Stimulated activated CD4-positive, alpha-beta T cell treated with anti-CD3 and anti-CD28 coated beads, Interleukin-15, amount 100 ng/mL, for 24 hours (primary cell): Measurements from ENCODE around the gene PDGFB.

ENCODE experiments used
- DNase-seq: peaks from one replicate; pipeline ENCODE4 v3.0.0-alpha.2; 2020

Gene PDGFB

DNA sequence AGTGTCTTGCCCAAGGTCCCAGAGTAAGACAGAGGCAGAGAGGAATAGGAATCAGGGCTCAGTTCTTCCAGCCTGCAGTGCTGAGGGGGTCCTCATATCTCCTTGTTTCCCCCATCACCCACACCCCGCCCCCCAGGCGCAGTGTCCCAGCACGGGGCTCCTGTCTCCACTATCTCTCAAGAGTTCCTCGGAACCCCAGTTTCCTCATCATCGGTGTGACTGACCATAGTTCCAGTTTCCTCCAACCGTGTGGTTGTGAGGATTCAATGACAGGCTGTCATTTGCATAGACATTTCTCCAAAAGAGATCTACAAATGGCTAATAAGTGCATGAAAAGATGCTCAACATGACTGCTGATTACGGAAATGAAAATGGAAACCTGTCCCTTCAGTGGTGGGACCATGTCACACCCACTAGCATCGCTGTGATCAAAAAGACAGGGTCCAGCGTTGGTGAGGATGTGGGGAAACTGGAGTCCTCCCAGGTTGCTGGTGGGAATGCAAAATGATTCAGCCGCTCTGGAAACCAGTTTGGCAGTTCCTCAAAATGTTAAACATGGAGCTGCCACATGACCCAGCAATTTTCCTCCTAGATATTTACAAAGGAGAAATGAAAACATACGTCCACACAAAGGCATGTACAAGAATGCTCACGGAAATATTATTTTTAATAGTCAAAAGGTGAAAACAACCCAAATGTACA is 31.8 kb upstream of the PDGFB start:
- no peak for DNase-seq

DNA sequence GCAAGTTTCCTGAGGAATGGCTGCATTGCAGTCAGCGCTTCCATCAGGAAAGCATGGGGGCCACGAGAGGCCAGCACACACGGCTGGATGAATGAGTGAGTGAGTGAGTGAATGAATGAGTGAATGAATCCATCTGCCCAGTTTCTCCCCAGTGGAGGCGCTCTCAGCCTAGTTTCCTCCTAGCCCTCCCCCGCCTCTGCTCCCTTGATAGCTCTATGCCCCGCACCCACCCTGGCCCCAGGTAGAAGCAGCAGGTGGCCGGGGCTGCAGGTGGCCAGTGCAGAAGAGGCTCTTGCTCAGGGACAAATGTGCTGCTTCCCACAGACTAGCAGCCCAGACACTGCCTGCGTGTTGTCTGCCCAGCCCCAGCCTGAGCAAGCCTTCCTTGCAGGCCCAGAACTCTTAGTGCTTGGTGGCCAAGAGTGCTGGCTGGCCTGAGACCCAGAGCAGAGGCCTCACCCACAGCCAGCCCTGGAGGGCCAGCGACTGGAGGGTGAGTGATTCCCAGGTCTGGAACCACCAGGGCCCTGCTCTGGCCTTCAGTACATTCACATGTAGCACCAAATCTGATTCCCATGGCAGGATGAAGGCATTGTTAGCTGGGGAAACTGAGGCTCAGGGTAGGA is 31.1 kb upstream of the PDGFB start:
- no peak for DNase-seq

GRCh38 chr22:39273950-39274887 is 29.4 kb upstream of the PDGFB start:
- DNase-seq, result no peak

DNA sequence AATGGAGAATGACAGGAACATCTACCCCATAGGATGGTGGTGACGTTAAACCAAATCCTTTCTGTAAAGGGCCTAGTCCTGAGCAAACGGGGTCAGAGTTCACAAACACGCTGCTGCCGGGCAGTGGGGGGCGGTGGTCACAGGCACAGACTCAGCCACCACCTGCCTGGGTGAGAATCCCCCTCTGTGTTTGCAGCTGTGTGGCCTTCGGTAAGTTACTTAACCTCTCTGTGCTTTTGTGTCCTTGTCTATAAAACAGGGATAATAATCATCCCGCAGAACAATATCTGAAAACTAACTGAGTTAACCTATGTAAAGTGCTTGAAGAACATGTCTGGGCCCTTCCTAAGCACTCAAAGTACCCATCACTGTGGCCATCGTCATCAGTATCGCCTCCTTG is 26.0 kb upstream of the PDGFB start:
- DNase-seq, result no peak

GRCh38 chr22:39270280-39270679 is 25.5 kb upstream of the PDGFB start:
- no peak for DNase-seq

GRCh38 chr22:39269095-39269790 is 24.5 kb upstream of the PDGFB start:
- no peak for DNase-seq

GRCh38 chr22:39268645-39269044 is 23.9 kb upstream of the PDGFB start:
- DNase-seq, result no peak

DNA sequence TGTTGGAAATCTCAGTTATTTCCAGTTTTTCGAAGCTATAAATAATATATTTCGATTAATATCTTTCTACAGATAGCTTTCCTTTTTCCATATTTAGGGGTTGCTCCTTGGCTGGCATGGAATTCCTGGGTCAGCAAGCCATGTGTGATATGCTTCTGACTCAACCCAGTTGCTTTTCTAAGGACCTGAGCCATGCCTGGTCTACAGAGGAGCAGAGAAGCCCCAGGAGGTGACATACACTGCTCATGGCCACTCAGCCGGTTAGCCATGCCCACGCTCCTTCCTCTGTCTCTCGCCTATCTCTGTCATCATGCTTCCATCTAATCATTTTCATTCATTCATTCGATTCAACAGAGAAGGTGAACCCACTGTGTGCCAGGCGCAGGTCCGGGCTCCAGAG is 23.2 kb upstream of the PDGFB start:
- no peak for DNase-seq

DNA sequence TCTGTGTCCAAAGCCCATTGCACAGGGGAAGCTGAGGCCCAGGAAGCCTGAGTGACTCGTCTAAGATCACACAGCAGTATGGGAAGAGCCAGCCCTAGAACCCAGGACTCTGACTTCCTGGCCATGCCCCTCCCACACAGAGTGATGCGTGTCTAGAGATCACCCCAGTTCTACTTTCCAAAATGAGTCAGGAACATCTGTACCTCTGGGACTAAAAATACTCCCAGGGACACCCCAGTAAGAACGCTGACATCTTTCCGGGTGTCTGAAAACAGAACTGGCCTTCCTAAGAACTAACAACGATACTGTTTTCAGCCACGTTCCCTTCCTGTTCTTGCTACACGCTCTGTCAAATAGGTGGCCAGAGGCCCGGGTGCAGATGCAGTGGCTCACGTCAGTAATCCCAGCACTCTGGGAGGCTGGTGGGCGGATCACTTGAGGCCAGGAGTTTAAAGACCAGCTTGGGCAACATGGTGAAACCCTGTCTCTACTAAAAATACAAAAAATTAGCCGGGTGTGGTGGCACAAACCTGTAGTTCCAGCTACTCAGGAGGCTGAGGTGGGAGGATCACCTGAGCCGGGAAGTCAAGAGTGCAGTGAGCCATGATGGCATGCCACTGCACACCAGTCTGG is 21.7 kb upstream of the PDGFB start:
- peak; percentile 71 for DNase-seq

- DNase-seq, result no peak
Observed at GRCh38 chr22:39265143-39265886, 20.5 kb upstream of the PDGFB start.

GRCh38 chr22:39264349-39265038 is 19.7 kb upstream of the PDGFB start:
- DNase-seq, result no peak

- DNase-seq, result no peak
Observed at GRCh38 chr22:39263626-39264348, 19.0 kb upstream of the PDGFB start.

DNA sequence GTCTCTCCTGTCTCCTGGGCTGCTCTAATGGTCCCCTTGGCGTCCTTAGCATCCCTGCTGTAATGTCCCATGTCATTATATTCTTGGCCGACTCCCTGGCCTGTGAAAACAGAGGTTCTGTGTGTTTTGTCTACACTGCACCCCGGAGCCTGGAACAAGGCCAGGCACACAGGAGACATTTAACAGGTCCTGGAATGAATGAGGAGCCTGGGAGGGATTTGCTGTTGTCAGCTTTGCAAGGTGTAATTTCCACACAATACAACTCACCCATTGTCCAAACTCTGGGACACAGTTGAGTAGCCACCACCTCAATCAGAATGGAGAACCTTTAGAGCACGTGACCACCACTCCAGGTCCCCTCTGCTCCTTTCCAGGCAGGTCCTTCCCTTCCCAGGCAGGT is 14.9 kb upstream of the PDGFB start:
- no peak for DNase-seq

DNA sequence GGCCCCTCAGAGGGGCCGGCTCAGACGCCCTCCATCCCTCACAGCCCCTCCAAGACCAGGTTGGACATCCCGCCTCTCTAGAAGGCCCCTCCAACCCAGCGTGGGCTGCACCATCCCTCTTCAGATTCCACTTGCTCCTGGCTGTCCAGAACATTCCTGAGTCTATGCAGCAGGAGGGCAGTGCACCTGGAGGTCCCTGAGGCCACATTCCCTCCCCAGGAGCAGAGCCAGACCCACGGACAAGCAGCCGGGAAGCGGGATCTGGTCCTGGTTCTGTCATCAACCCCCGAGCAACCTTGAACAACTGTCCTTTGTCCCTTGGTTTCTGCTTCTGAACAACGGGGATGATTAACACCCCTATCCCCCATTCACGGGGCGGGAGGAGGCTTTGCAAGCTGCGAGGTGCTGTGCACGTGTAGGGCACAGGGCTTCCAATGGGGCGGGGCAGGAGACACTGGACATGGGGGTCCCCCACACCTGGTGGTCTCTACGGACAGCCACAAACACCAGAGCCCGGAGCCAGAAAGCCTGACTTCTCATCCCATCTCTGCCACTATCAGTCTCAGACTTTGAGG is 13.2 kb upstream of the PDGFB start:
- DNase-seq, result no peak

GRCh38 chr22:39256979-39257378 is 12.2 kb upstream of the PDGFB start:
- DNase-seq, result no peak

- DNase-seq, result no peak
Observed at GRCh38 chr22:39256186-39256552, 11.4 kb upstream of the PDGFB start.

- DNase-seq, result no peak
Observed at GRCh38 chr22:39255449-39256185, 10.8 kb upstream of the PDGFB start.

GRCh38 chr22:39254789-39255298 is 10.1 kb upstream of the PDGFB start:
- DNase-seq, result peak; percentile 53

DNA sequence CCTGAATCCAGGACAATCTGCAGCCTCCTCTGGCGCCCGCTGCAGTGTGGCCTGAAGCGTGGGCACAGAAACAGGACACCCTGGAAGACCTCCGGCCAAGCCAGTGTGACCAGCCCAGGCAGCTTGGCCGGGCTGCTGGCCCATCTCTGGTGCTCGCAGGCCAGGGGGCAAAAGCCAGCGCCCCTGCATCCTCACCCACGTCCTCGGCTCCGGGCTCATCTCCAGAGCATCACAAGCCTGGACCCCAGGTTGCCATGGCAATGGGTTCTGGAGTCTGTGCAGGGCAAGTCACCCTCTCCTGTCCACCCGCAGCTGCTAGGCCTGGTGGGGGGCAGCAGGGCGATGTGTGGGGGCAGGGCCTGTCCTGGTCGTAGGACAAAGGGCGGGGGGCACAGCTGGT is 9.3 kb upstream of the PDGFB start:
- DNase-seq, result no peak
